Measurements from ENCODE around the gene ASIC5.
A peak's percentile ranks its signal among the peaks of the same experiment; 100 is the strongest.

GRCh38 chr4:155787113-155787710, 78.9 kb downstream of the ASIC5 start:
- no peak for TF ChIP-seq POLR2AphosphoS5 (IDR thresholded peaks at IDR 0.05)
- peak in 10 of 11 experiments; percentile 18 to 67 (median 58) for TF ChIP-seq CTCF (IDR thresholded peaks at IDR 0.05 in 8 of 11, conservative IDR thresholded peaks at IDR 0.05 in 3 of 11)
